Cardiac ventricle fibroblast (primary cell): ENCODE data around the gene CEACAM19. TPM values are rescaled to one million over a fixed set of nuclear protein-coding genes. Genes with fewer than 3 reads are reported as not detected.

ENCODE experiments used
- total RNA-seq: library from RNA; depleted of rRNA; stranded (reverse); fragments of >200 nt; gene quantifications from 2 replicates; pipeline ENCODE4 v1.2.3, GENCODE V29; 2015

The CEACAM19 gene, protein sequence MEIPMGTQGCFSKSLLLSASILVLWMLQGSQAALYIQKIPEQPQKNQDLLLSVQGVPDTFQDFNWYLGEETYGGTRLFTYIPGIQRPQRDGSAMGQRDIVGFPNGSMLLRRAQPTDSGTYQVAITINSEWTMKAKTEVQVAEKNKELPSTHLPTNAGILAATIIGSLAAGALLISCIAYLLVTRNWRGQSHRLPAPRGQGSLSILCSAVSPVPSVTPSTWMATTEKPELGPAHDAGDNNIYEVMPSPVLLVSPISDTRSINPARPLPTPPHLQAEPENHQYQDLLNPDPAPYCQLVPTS
- 1.2 and 1.4 TPM in 2 replicates for total RNA-seq

DNA sequence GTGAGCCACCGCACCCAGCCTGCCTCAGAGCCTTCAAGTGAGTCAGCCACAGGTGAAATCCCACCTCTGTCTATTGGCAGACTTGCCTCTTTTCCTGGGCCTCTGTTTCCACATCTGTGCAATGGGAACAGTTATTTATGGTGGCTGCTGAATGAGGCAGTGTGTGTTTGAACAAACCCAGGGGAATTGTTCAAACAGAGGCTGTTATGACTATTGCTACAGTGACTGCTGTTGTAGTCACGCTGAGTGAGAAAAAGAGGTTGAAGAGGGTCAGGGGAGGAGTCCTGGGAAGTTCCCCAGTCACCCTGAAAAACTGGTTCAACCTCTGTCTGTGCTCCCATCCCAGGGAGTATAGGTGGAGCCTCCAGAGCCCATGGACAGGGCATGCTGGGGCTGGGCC lies at the start of gene CEACAM19:
Gene CEACAM19, plus strand, starts transcription at position 83 of the 400 bp plus-strand sequence. CDS start 450 bp downstream, outside the sequence.

GRCh38 chr19:44643605-44644401 lies 27.5 kb upstream of the CEACAM19 start, which contains the start of gene PVR:
Gene PVR, plus strand, starts transcription at chr19:44643910. Its CDS starts 187 bp downstream, at chr19:44644097.

GRCh38 chr19:44698492-44699201 lies 27.4 kb downstream of the CEACAM19 start, which contains the start of gene CEACAM16:
Gene CEACAM16, plus strand, starts transcription at chr19:44699151. Its CDS starts 2,306 bp downstream, at chr19:44701457.

Other genes starting within 250 kb of the CEACAM19 start
- gene ZNF229, start 223.0 kb upstream of the CEACAM19 start, total RNA-seq = 8.4 and 11.9 TPM in 2 replicates
- gene ZNF180, start 171.0 kb upstream of the CEACAM19 start, total RNA-seq = 10.7 and 11.5 TPM in 2 replicates
- not detected in 2 replicates for gene CEACAM20, start 141.8 kb upstream of the CEACAM19 start, total RNA-seq
- gene IGSF23, start 57.9 kb upstream of the CEACAM19 start, total RNA-seq = not detected in 2 replicates
- gene PVR, start 27.6 kb upstream of the CEACAM19 start, total RNA-seq = 13.4 and 15.8 TPM in 2 replicates
- not detected in 2 replicates for gene CEACAM16, start 27.7 kb downstream of the CEACAM19 start, total RNA-seq
- 30.3 and 34.7 TPM in 2 replicates for gene BCL3, start 77.2 kb downstream of the CEACAM19 start, total RNA-seq
- not detected in 2 replicates for gene CBLC, start 106.4 kb downstream of the CEACAM19 start, total RNA-seq
- gene BCAM, start 137.6 kb downstream of the CEACAM19 start, total RNA-seq = 14.3 and 15.0 TPM in 2 replicates
- 63.9 and 70.1 TPM in 2 replicates for gene NECTIN2, start 174.8 kb downstream of the CEACAM19 start, total RNA-seq
- gene TOMM40, start 219.8 kb downstream of the CEACAM19 start, total RNA-seq = 43.9 and 47.5 TPM in 2 replicates
- 11,373 and 11,693 TPM in 2 replicates for gene APOE, start 234.3 kb downstream of the CEACAM19 start, total RNA-seq
- 182 and 266 TPM in 2 replicates for gene APOC1, start 243.1 kb downstream of the CEACAM19 start, total RNA-seq